H1 (cell line): ENCODE measurements around the gene UEVLD. TPM values are rescaled to one million over a fixed set of nuclear protein-coding genes. Genes with fewer than 3 reads are reported as not detected.

Experiments used
- ASH2L ChIP-seq: fragments of 200-600, 300-600 bp; sonication (generic); IDR thresholded peaks from one replicate; pipeline ENCODE4 v1.7.1; 2017; ENCODE audit warnings: low read length
- ATF2 ChIP-seq: IDR thresholded peaks from 2 replicates; pipeline ENCODE4 v1.6.1; 2012; ENCODE audit warnings: low read length, inconsistent platforms
- BACH1 ChIP-seq: IDR thresholded peaks from 2 replicates; pipeline ENCODE4 v1.6.1; 2012; ENCODE audit warnings: low read length, improper control_type of control experiment
- BCL11A ChIP-seq, 2 experiments: IDR thresholded peaks; one replicate each; pipeline ENCODE4 v1.6.1; 2011; ENCODE audit warnings: low read depth in 2 of 2, low read length in 2 of 2, mild to moderate bottlenecking in 2 of 2
- CHD1 ChIP-seq: IDR thresholded peaks from 2 replicates; pipeline ENCODE4 v1.6.1; 2012; ENCODE audit warnings: low read depth, low read length, improper control_type of control experiment
- EP300 ChIP-seq, 2 experiments: IDR thresholded peaks; 1 replicate in 1 of 2; 2 replicates in 1 of 2; pipeline ENCODE4 v1.6.1; 2011 to 2012; ENCODE audit warnings: low read depth in 2 of 2, low read length in 2 of 2, mild to moderate bottlenecking in 2 of 2, borderline replicate concordance in 1 of 2, inconsistent platforms in 1 of 2, moderate library complexity in 1 of 2
- GABPA ChIP-seq: IDR thresholded peaks from 2 replicates; pipeline ENCODE4 v1.6.1; 2011; ENCODE audit warnings: mild to moderate bottlenecking, low read length, moderate library complexity, borderline replicate concordance; ENCODE audit not compliant: insufficient read depth
- HDAC2 ChIP-seq, 2 experiments: fragments of 300-600 bp in 1 of 2; sonication (generic) in 1 of 2; IDR thresholded peaks; 2 replicates each; pipeline ENCODE4 v1.6.1; 2011 to 2012; ENCODE audit warnings: low read depth in 2 of 2, low read length in 2 of 2, mild to moderate bottlenecking in 2 of 2, moderate library complexity in 2 of 2, borderline replicate concordance in 1 of 2, inconsistent platforms in 1 of 2
- JUN ChIP-seq: IDR thresholded peaks from 2 replicates; pipeline ENCODE4 v1.6.1; 2011; ENCODE audit warnings: low read depth, mild to moderate bottlenecking, improper control_type of control experiment, low read length
- KDM1A ChIP-seq: fragments of 200-600, 300-600 bp; sonication (generic); IDR thresholded peaks from 2 replicates; pipeline ENCODE4 v1.7.1; 2016; ENCODE audit warnings: mild to moderate bottlenecking, low read length, borderline replicate concordance
- KDM4A ChIP-seq: IDR thresholded peaks from one replicate; pipeline ENCODE4 v1.7.1; 2012; ENCODE audit warnings: low read depth, mild to moderate bottlenecking, moderate library complexity, low read length, inconsistent platforms; ENCODE audit not compliant: severe bottlenecking
- POU5F1 ChIP-seq: IDR thresholded peaks from 2 replicates; pipeline ENCODE4 v1.6.1; 2011; ENCODE audit warnings: low read depth, mild to moderate bottlenecking, low read length, moderate library complexity
- RBBP5 ChIP-seq: IDR thresholded peaks from 2 replicates; pipeline ENCODE4 v1.7.1; 2012; ENCODE audit warnings: low read depth, mild to moderate bottlenecking, inconsistent platforms, low read length, moderate library complexity, borderline replicate concordance
- SAP30 ChIP-seq: fragments of 300-600 bp; sonication (generic); IDR thresholded peaks from 2 replicates; pipeline ENCODE4 v1.7.1; 2012; ENCODE audit warnings: low read length, moderate library complexity, mild to moderate bottlenecking, inconsistent platforms; ENCODE audit not compliant: insufficient read depth, insufficient replicate concordance
- SIX5 ChIP-seq: IDR thresholded peaks from 2 replicates; pipeline ENCODE4 v1.6.1; 2011; ENCODE audit warnings: mild to moderate bottlenecking, low read depth, low read length
- SP1 ChIP-seq: IDR thresholded peaks from 2 replicates; pipeline ENCODE4 v1.6.1; 2011; ENCODE audit warnings: low read depth, low read length
- SP4 ChIP-seq: IDR thresholded peaks from 2 replicates; pipeline ENCODE4 v1.6.1; 2012; ENCODE audit warnings: low read length, inconsistent platforms
- TAF7 ChIP-seq: optimal IDR thresholded peaks from 2 replicates; pipeline ENCODE3; 2011; ENCODE audit warnings: low read depth, mild to moderate bottlenecking, inconsistent platforms, low read length, moderate library complexity, borderline replicate concordance
- TBP ChIP-seq: IDR thresholded peaks from 2 replicates; pipeline ENCODE4 v1.6.1; 2011; ENCODE audit warnings: low read depth, low read length, improper control_type of control experiment
- YY1 ChIP-seq: IDR thresholded peaks from 2 replicates; pipeline ENCODE4 v1.6.1; 2011; ENCODE audit warnings: low read depth, mild to moderate bottlenecking, low read length
- polyA plus RNA-seq, 7 experiments: library from polyadenylated mRNA; depleted of rRNA in 3 of 7; stranded (reverse) in 5 of 7; unstranded in 2 of 7; fragments of >200 nt in 5 of 7; fragments of 200-250 nt in 2 of 7; gene quantifications; 1 replicate in 5 of 7; 2 replicates in 1 of 7; 4 replicates in 1 of 7; pipeline versions ENCODE4 v1.2.1 to v1.2.3, GENCODE V29; 2011 to 2013; ENCODE audit warnings: missing spikeins in 2 of 7, mixed read lengths in 2 of 7
- total RNA-seq: library from RNA; stranded (reverse); fragmentation: NEBNext Ultra II Directional; extraction: Animal tissue kit (Norgen Biotek cat#: 25700); gene quantifications from 2 replicates; pipeline ENCODE4 v1.2.1, GENCODE V29; 2021

The UEVLD gene
- total and polyA plus RNA-seq, 2 of the 8 experiments (the other 6 are each of a cell fraction or from before 2014, with no cell fraction given) = 4.1 to 7.3 TPM

- no peak for TF ChIP-seq POU5F1
- no peak for TF ChIP-seq GABPA
- TF ChIP-seq JUN = no peak
- peak; percentile 24; the same call in 1 of the 2 replicates for TF ChIP-seq BACH1
- TF ChIP-seq CHD1 = no peak
- TF ChIP-seq TAF7 = peak; percentile 12
- peak; percentile 64; the same call in 1 of the 2 replicates for TF ChIP-seq TBP
- peak; percentile 86 for TF ChIP-seq SP4
- peak; percentile 63; the same call in 1 of the 2 replicates for TF ChIP-seq SP1
- peak; percentile 78; the same call in 1 of the 2 replicates for TF ChIP-seq RBBP5
- 0 out of 3 replicates have a peak, but pooled peaks of 1 of the 2 experiments have one; percentile 9 for TF ChIP-seq EP300 (IDR thresholded peaks at IDR 0.05; ENCODE audit: borderline replicate concordance in 1 of 2, low read depth in 2 of 2, low read length in 2 of 2)
- TF ChIP-seq HDAC2 (IDR thresholded peaks at IDR 0.05; ENCODE audit: borderline replicate concordance in 1 of 2, low read depth in 2 of 2, low read length in 2 of 2) = peak in 1 of 2 experiments; percentile 53; a peak in 1 of 4 replicates
- TF ChIP-seq KDM1A = 0 out of 2 replicates have a peak, but pooled peaks have one; percentile 12
- peak; percentile 32 for TF ChIP-seq SAP30
- peak; percentile 60 for TF ChIP-seq KDM4A
- peak; percentile 91 for TF ChIP-seq ASH2L
- TF ChIP-seq ATF2 = no peak
- TF ChIP-seq BCL11A (IDR thresholded peaks at IDR 0.05; ENCODE audit: low read depth in 2 of 2, low read length in 2 of 2) = no peak
- TF ChIP-seq YY1 = peak; percentile 20; the same call in 1 of the 2 replicates
- TF ChIP-seq SIX5 = no peak
Measured at GRCh38 chr11:18588297-18589252, at the start of gene UEVLD (continued).
